Thyroid gland (tissue), 4 donors: ENCODE data around the gene IPO8. TPM values are rescaled to one million over a fixed set of nuclear protein-coding genes. Genes with fewer than 3 reads are reported as not detected.
"Not testable (repeated sequence)": the region's sequence is repeated elsewhere in the genome, so short reads cannot be mapped to it uniquely, and the experiment has no call there.

ENCODE experiments used
- DNase-seq, 2 donors: peaks; one replicate each; pipeline ENCODE4 v3.0.0-alpha.2; 2019
- H3K27ac ChIP-seq, 3 donors: fragments of 200-600 bp; sonication (generic); 1 replicate in 2 of 3; 2 replicates in 1 of 3; pipeline ENCODE4 v1.5.1; 2016 to 2019; ENCODE audit warnings: mild to moderate bottlenecking in 1 of 3, moderate library complexity in 1 of 3
- H3K27me3 ChIP-seq: fragments of 200-600 bp; sonication (generic); one replicate; pipeline ENCODE4 v1.5.1; 2019
- H3K36me3 ChIP-seq, 2 donors: fragments of 200-600 bp; sonication (generic); one replicate each; pipeline ENCODE4 v1.5.1; 2016 to 2019
- H3K4me1 ChIP-seq, 2 donors: fragments of 200-600 bp; sonication (generic); one replicate each; pipeline ENCODE4 v1.5.1; 2017 to 2019
- H3K4me3 ChIP-seq, 3 donors: fragments of 200-600 bp; sonication (generic); replicated peaks in 1 of 3; 1 replicate in 2 of 3; 2 replicates in 1 of 3; pipeline ENCODE4 v1.5.1; 2016; ENCODE audit warnings: mild to moderate bottlenecking in 1 of 3
- H3K9me3 ChIP-seq: fragments of 200-600 bp; sonication (generic); one replicate; pipeline ENCODE4 v1.5.1; 2017
- CTCF ChIP-seq, 6 experiments: fragments of 200-600 bp in 3 of 6; fragments of 450-650 bp in 3 of 6; sonication (generic) in 3 of 6; IDR thresholded peaks; one replicate each; pipeline ENCODE4 v1.5.1; 2016 to 2019; ENCODE audit warnings: antibody characterized with exemption in 6 of 6, mild to moderate bottlenecking in 2 of 6, inconsistent platforms in 1 of 6, moderate library complexity in 1 of 6
- POLR2A ChIP-seq, 2 donors: fragments of 450-650 bp; IDR thresholded peaks; one replicate each; pipeline ENCODE4 v1.6.1; 2017; ENCODE audit warnings: antibody characterized with exemption in 2 of 2, mild to moderate bottlenecking in 2 of 2, moderate library complexity in 1 of 2
- WGBS, 2 donors: methylation state at CpG; one replicate each; pipeline ENCODE4 v1.1.5; 2017; 5-methylcytosine and 5-hydroxymethylcytosine counted together
- intact Hi-C: fragments of 100-400 bp; cut with DNase I; formaldehyde crosslinking; loops from one replicate; pipeline ENCODE4 v1.15.1; 2023
- total RNA-seq, 4 donors: library from RNA; depleted of rRNA; stranded (reverse); fragments of >200 nt; gene quantifications; one replicate each; pipeline ENCODE4 v1.2.3, GENCODE V29; 2016

IPO8 gene
- total RNA-seq, 4 donors from 2014 or later, result 45.1 to 58.2 (median 51.3) TPM

- no peaks in the 10 kb centered on the region for H3K27me3 ChIP-seq
- no peak overlapping the region for H3K4me3 ChIP-seq
- H3K27ac ChIP-seq, result no peak overlapping the region
- H3K4me1 ChIP-seq, result no peaks in the 10 kb centered on the region
- H3K36me3 ChIP-seq, result no peaks in the 10 kb centered on the region
- intact Hi-C loops, result no loop called here
- no peak for TF ChIP-seq POLR2A (IDR thresholded peaks at IDR 0.05)
- no peak for TF ChIP-seq CTCF (IDR thresholded peaks at IDR 0.05)
- whole genome bisulfite sequencing, 2 donors, result 92 to 95% methylated on average over 3 of the region's 3 CpGs
- H3K9me3 ChIP-seq, result no peaks in the 10 kb centered on the region
- DNase-seq, result no peak
These were observed 93.0 kb downstream of the IPO8 start for GRCh38 chr12:30602678-30603077.

- 71% methylated on average over 2 of the region's 2 CpGs for WGBS, 2 donors
- TF ChIP-seq CTCF (IDR thresholded peaks at IDR 0.05) (no peak), POLR2A (IDR thresholded peaks at IDR 0.05) (no peak)
- Histone ChIP-seq H3K36me3 (no peaks in the 10 kb centered on the region), H3K27me3 (no peaks in the 10 kb centered on the region), H3K27ac (no peak overlapping the region), H3K4me3 (no peak overlapping the region), H3K9me3 (no peaks in the 10 kb centered on the region), H3K4me1 (no peaks in the 10 kb centered on the region)
- intact Hi-C loops, result no loop called here
- no peak for DNase-seq
These were observed 96.1 kb downstream of the IPO8 start for GRCh38 chr12:30599608-30600007.

GRCh38 chr12:30598889-30599288, 96.8 kb downstream of the IPO8 start:
- no peak overlapping the region for H3K27ac ChIP-seq
- no peak overlapping the region for H3K4me3 ChIP-seq
- TF ChIP-seq CTCF (IDR thresholded peaks at IDR 0.05) (no peak), POLR2A (IDR thresholded peaks at IDR 0.05) (no peak)
- no peaks in the 10 kb centered on the region for H3K27me3 ChIP-seq
- WGBS, 2 donors, result 75 to 79% methylated on average over 7 of the region's 7 CpGs
- H3K4me1 ChIP-seq, result no peaks in the 10 kb centered on the region
- DNase-seq, result no peak
- H3K36me3 ChIP-seq, result no peaks in the 10 kb centered on the region
- intact Hi-C loops, result no loop called here
- H3K9me3 ChIP-seq, result no peaks in the 10 kb centered on the region

- H3K4me1 ChIP-seq, result no peaks in the 10 kb centered on the region
- no peak overlapping the region for H3K27ac ChIP-seq
- intact Hi-C loops, result no loop called here
- no peaks in the 10 kb centered on the region for H3K36me3 ChIP-seq
- no peaks in the 10 kb centered on the region for H3K27me3 ChIP-seq
- DNase-seq, result no peak
- TF ChIP-seq POLR2A (IDR thresholded peaks at IDR 0.05) (no peak), CTCF (IDR thresholded peaks at IDR 0.05) (no peak)
- no peaks in the 10 kb centered on the region for H3K9me3 ChIP-seq
- WGBS, 2 donors, result 92 to 93% methylated on average over 5 of the region's 5 CpGs
- no peak overlapping the region for H3K4me3 ChIP-seq
These were observed 99.9 kb downstream of the IPO8 start for GRCh38 chr12:30595742-30596141.

GRCh38 chr12:30594509-30594908, 101.2 kb downstream of the IPO8 start:
- Histone ChIP-seq H3K27me3 (no peaks in the 10 kb centered on the region), H3K4me1 (no peaks in the 10 kb centered on the region), H3K36me3 (no peaks in the 10 kb centered on the region), H3K27ac (no peak overlapping the region), H3K4me3 (no peak overlapping the region), H3K9me3 (no peaks in the 10 kb centered on the region)
- TF ChIP-seq CTCF (IDR thresholded peaks at IDR 0.05) (no peak), POLR2A (IDR thresholded peaks at IDR 0.05) (no peak)
- intact Hi-C loops, result no loop called here
- DNase-seq, result no peak
- WGBS, 2 donors, result 94 to 97% methylated on average over 1 of the region's 1 CpG

- WGBS, 2 donors, result 83 to 85% methylated on average over 10 to 12 of the region's 13 CpGs
- intact Hi-C loops, DNase-seq, H3K36me3 ChIP-seq, H3K27ac ChIP-seq, H3K9me3 ChIP-seq, H3K4me3 ChIP-seq, H3K27me3 ChIP-seq, H3K4me1 ChIP-seq: not testable (repeated sequence)
These were observed 107.1 kb downstream of the IPO8 start for GRCh38 chr12:30588572-30588971.
